Sigmoid colon (tissue), 7 donors: ENCODE results near the gene STK4. TPM values are rescaled to one million over a fixed set of nuclear protein-coding genes. Genes with fewer than 3 reads are reported as not detected.

Experiments
- DNase-seq: peaks from one replicate; pipeline ENCODE4 v3.0.0-alpha.2; 2019
- H3K27ac ChIP-seq, 4 donors: fragments of 200-600 bp; sonication (generic); one replicate each; pipeline ENCODE4 v1.5.1; 2016 to 2019; ENCODE audit warnings: mild to moderate bottlenecking in 1 of 4
- H3K27me3 ChIP-seq, 3 donors: fragments of 200-600 bp; sonication (generic); one replicate each; pipeline ENCODE4 v1.5.1; 2019; ENCODE audit warnings: mild to moderate bottlenecking in 1 of 3
- H3K36me3 ChIP-seq, 4 donors: fragments of 200-600 bp; sonication (generic); one replicate each; pipeline ENCODE4 v1.5.1; 2016 to 2019
- H3K4me1 ChIP-seq, 4 donors: fragments of 200-600 bp; sonication (generic); one replicate each; pipeline ENCODE4 v1.5.1; 2017 to 2019
- H3K4me3 ChIP-seq, 4 donors: fragments of 200-600 bp; sonication (generic); one replicate each; pipeline ENCODE4 v1.5.1; 2017 to 2019; ENCODE audit warnings: mild to moderate bottlenecking in 2 of 4, moderate library complexity in 1 of 4
- H3K9me3 ChIP-seq, 4 donors: fragments of 200-600 bp in 3 of 4; sonication (generic) in 3 of 4; one replicate each; pipeline versions ENCODE4 v1.5.1 to v1.6.1; 2013 to 2019
- EP300 ChIP-seq, 4 donors: sonication (generic); formaldehyde crosslinking; IDR thresholded peaks; one replicate each; pipeline ENCODE4 v1.6.1; 2017; ENCODE audit warnings: antibody characterized with exemption in 4 of 4
- POLR2A ChIP-seq, 2 donors: fragments of 450-650 bp; IDR thresholded peaks; one replicate each; pipeline ENCODE4 v1.6.1; 2016; ENCODE audit warnings: antibody characterized with exemption in 2 of 2, mild to moderate bottlenecking in 2 of 2, moderate library complexity in 2 of 2
- POLR2AphosphoS5 ChIP-seq, 4 donors: sonication (generic); formaldehyde crosslinking; IDR thresholded peaks; one replicate each; pipeline ENCODE4 v1.6.1; 2017; ENCODE audit warnings: antibody characterized with exemption in 4 of 4
- WGBS, 2 donors: extraction: QIAGEN DNeasy Blood & Tissue Kit; methylation state at CpG; one replicate each; pipeline ENCODE4 v1.1.7; 2013; 5-methylcytosine and 5-hydroxymethylcytosine counted together
- intact Hi-C: fragments of 100-400 bp; cut with DNase I; formaldehyde crosslinking; loops from one replicate; pipeline ENCODE4 v1.15.1; 2023
- polyA plus RNA-seq, 3 donors: library from polyadenylated mRNA; stranded (reverse); fragments of 200-250 nt; gene quantifications; one replicate each; pipeline ENCODE4 v1.2.3, GENCODE V29; 2013
- total RNA-seq, 4 donors: library from RNA; depleted of rRNA; stranded (reverse); fragments of >200 nt; gene quantifications; one replicate each; pipeline ENCODE4 v1.1.0, GENCODE V29; 2016
- TF ChIP-seq, protein P1 (sequence below), 4 experiments: fragments of 450-650 bp in 3 of 4; fragments of 200-600 bp in 1 of 4; IDR thresholded peaks; one replicate each; pipeline ENCODE4 v1.5.1; 2016 to 2019; ENCODE audit warnings: antibody characterized with exemption in 4 of 4, mild to moderate bottlenecking in 3 of 4, moderate library complexity in 2 of 4
- donor health status: healthy with polysubstance abuse.
- donor health status: Bipolar disorder and iron deficiency.
- donor health status: healthy.

Gene STK4
- total and polyA plus RNA-seq, 7 donors: 6.0 to 31.8 (median 25.7) TPM

- intact Hi-C loops: no loop called here
- TF ChIP-seq POLR2AphosphoS5 (IDR thresholded peaks at IDR 0.05) (no peak), EP300 (IDR thresholded peaks at IDR 0.05) (no peak), POLR2A (IDR thresholded peaks at IDR 0.05) (no peak)
- TF ChIP-seq, protein P1, sequence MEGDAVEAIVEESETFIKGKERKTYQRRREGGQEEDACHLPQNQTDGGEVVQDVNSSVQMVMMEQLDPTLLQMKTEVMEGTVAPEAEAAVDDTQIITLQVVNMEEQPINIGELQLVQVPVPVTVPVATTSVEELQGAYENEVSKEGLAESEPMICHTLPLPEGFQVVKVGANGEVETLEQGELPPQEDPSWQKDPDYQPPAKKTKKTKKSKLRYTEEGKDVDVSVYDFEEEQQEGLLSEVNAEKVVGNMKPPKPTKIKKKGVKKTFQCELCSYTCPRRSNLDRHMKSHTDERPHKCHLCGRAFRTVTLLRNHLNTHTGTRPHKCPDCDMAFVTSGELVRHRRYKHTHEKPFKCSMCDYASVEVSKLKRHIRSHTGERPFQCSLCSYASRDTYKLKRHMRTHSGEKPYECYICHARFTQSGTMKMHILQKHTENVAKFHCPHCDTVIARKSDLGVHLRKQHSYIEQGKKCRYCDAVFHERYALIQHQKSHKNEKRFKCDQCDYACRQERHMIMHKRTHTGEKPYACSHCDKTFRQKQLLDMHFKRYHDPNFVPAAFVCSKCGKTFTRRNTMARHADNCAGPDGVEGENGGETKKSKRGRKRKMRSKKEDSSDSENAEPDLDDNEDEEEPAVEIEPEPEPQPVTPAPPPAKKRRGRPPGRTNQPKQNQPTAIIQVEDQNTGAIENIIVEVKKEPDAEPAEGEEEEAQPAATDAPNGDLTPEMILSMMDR (IDR thresholded peaks at IDR 0.05): no peak
- no peak for DNase-seq
- peaks cover 0 to 20% (median 4%) of the 10 kb centered on the region in 4 donors for H3K36me3 ChIP-seq
- peaks cover 0 to 5% (median 3%) of the 10 kb centered on the region in 4 donors for H3K9me3 ChIP-seq
- no peak overlapping the region for H3K27ac ChIP-seq
- 72 to 92% methylated on average over 2 of the region's 2 CpGs for WGBS, 2 donors
- H3K4me1 ChIP-seq: peaks cover 0 to 11% (median 7%) of the 10 kb centered on the region in 4 donors
- no peak overlapping the region for H3K4me3 ChIP-seq
- no peaks in the 10 kb centered on the region for H3K27me3 ChIP-seq
Observed at GRCh38 chr20:45085289-45085688, 119.0 kb downstream of the STK4 start.

- Histone ChIP-seq H3K36me3 (peaks cover 0 to 14% (median 1%) of the 10 kb centered on the region in 4 donors), H3K4me1 (peaks cover 0 to 11% (median 7%) of the 10 kb centered on the region in 4 donors), H3K27ac (no peak overlapping the region), H3K4me3 (no peak overlapping the region), H3K9me3 (peaks cover 0 to 5% (median 3%) of the 10 kb centered on the region in 4 donors), H3K27me3 (no peaks in the 10 kb centered on the region)
- TF ChIP-seq POLR2AphosphoS5 (IDR thresholded peaks at IDR 0.05) (no peak), EP300 (IDR thresholded peaks at IDR 0.05) (no peak), POLR2A (IDR thresholded peaks at IDR 0.05) (no peak)
- TF ChIP-seq, protein P1 (IDR thresholded peaks at IDR 0.05): no peak
- no peak for DNase-seq
- 94% methylated on average over 1 of the region's 1 CpG for WGBS, 2 donors
- intact Hi-C loops: no loop called here
Observed at GRCh38 chr20:45085867-45086266, 119.6 kb downstream of the STK4 start.

- H3K9me3 ChIP-seq: peaks cover 0 to 4% (median 3%) of the 10 kb centered on the region in 4 donors
- TF ChIP-seq EP300 (IDR thresholded peaks at IDR 0.05): no peak
- no peak for TF ChIP-seq POLR2A (IDR thresholded peaks at IDR 0.05)
- TF ChIP-seq POLR2AphosphoS5 (IDR thresholded peaks at IDR 0.05): no peak
- TF ChIP-seq, protein P1 (IDR thresholded peaks at IDR 0.05): no peak
- intact Hi-C loops: no loop called here
- H3K4me3 ChIP-seq: no peak overlapping the region
- no peaks in the 10 kb centered on the region for H3K27me3 ChIP-seq
- peaks cover 0 to under 1% (median 0%) of the 10 kb centered on the region in 4 donors for H3K36me3 ChIP-seq
- peaks cover 0 to 11% (median 7%) of the 10 kb centered on the region in 4 donors for H3K4me1 ChIP-seq
- no peak for DNase-seq
- H3K27ac ChIP-seq: no peak overlapping the region
- 79 to 93% methylated on average over 3 of the region's 3 CpGs for WGBS, 2 donors
Observed at GRCh38 chr20:45087097-45087790, 120.9 kb downstream of the STK4 start.

- no peak for DNase-seq
- peak overlapping the region in 1 of 4 donors; percentile 3 for H3K27ac ChIP-seq
- WGBS, 2 donors: 83 to 93% methylated on average over 1 of the region's 1 CpG
Observed at GRCh38 chr20:45087814-45088213, 121.5 kb downstream of the STK4 start.

GRCh38 chr20:45088247-45088646 is 121.9 kb downstream of the STK4 start:
- no peak for DNase-seq
- Histone ChIP-seq H3K27me3 (no peaks in the 10 kb centered on the region), H3K4me1 (peaks cover 0 to 11% (median 7%) of the 10 kb centered on the region in 4 donors), H3K4me3 (no peak overlapping the region), H3K9me3 (no peaks in the 10 kb centered on the region), H3K27ac (peak overlapping the region in 1 of 4 donors; percentile 3), H3K36me3 (no peaks in the 10 kb centered on the region)
- 92 to 96% methylated on average over 7 of the region's 7 CpGs for WGBS, 2 donors
- intact Hi-C loops: no loop called here
- TF ChIP-seq EP300 (IDR thresholded peaks at IDR 0.05) (no peak), POLR2AphosphoS5 (IDR thresholded peaks at IDR 0.05) (no peak), POLR2A (IDR thresholded peaks at IDR 0.05) (no peak)
- TF ChIP-seq, protein P1 (IDR thresholded peaks at IDR 0.05): no peak

More at GRCh38 chr20:45087814-45088213, 121.5 kb downstream of the STK4 start:
- Histone ChIP-seq H3K27me3 (no peaks in the 10 kb centered on the region), H3K9me3 (no peaks in the 10 kb centered on the region), H3K36me3 (no peaks in the 10 kb centered on the region), H3K4me3 (no peak overlapping the region), H3K4me1 (peaks cover 0 to 11% (median 7%) of the 10 kb centered on the region in 4 donors)
- no peak for TF ChIP-seq EP300 (IDR thresholded peaks at IDR 0.05)
- intact Hi-C loops: no loop called here
